Stimulated activated CD8-positive, alpha-beta memory T cell treated with anti-CD3 and anti-CD28 coated beads, Interleukin-2, amount 100 ng/mL, for 1 hour (primary cell): ENCODE measurements around the gene SLC38A6.
"Not testable (repeated sequence)": the region's sequence is repeated elsewhere in the genome, so short reads cannot be mapped to it uniquely, and the experiment has no call there.

Source experiments
- DNase-seq, 2 donors: peaks; one replicate each; pipeline ENCODE4 v3.0.0-alpha.2; 2020; ENCODE audit warnings: low read depth in 2 of 2

The SLC38A6 gene

GRCh38 chr14:61051051-61051450 is 70.0 kb downstream of the SLC38A6 start:
- no peak for DNase-seq

- no peak for DNase-seq
Measured at GRCh38 chr14:61051621-61052020, 70.6 kb downstream of the SLC38A6 start.

- DNase-seq: no peak
Measured at GRCh38 chr14:61063461-61063860, 82.4 kb downstream of the SLC38A6 start.

- no peak for DNase-seq
Measured at GRCh38 chr14:61064210-61064609, 83.2 kb downstream of the SLC38A6 start.

- no peak for DNase-seq
Measured at GRCh38 chr14:61064856-61065255, 83.8 kb downstream of the SLC38A6 start.

GRCh38 chr14:61065656-61066055 is 84.6 kb downstream of the SLC38A6 start:
- no peak for DNase-seq

GRCh38 chr14:61072442-61072841 is 91.4 kb downstream of the SLC38A6 start:
- DNase-seq: not testable (repeated sequence)

GRCh38 chr14:61074852-61075251 is 93.8 kb downstream of the SLC38A6 start:
- DNase-seq: no peak

- DNase-seq: no peak
Measured at GRCh38 chr14:61076556-61076955, 95.5 kb downstream of the SLC38A6 start.

- no peak for DNase-seq
Measured at GRCh38 chr14:61077437-61077836, 96.4 kb downstream of the SLC38A6 start.

GRCh38 chr14:61077951-61078720 is 97.1 kb downstream of the SLC38A6 start:
- DNase-seq: no peak

GRCh38 chr14:61080591-61081010 is 99.6 kb downstream of the SLC38A6 start:
- DNase-seq: no peak

- DNase-seq: no peak
Measured at GRCh38 chr14:61088081-61088480, 107.0 kb downstream of the SLC38A6 start.

GRCh38 chr14:61089126-61089750 is 108.2 kb downstream of the SLC38A6 start:
- no peak for DNase-seq

- no peak for DNase-seq
Measured at GRCh38 chr14:61090432-61091216, 109.6 kb downstream of the SLC38A6 start.

- no peak for DNase-seq
Measured at GRCh38 chr14:61091657-61092273, 110.7 kb downstream of the SLC38A6 start.

- DNase-seq: not testable (repeated sequence)
Measured at GRCh38 chr14:61098096-61098495, 117.1 kb downstream of the SLC38A6 start.

- DNase-seq: no peak
Measured at GRCh38 chr14:61098721-61099120, 117.7 kb downstream of the SLC38A6 start.

GRCh38 chr14:61099216-61099835 is 118.3 kb downstream of the SLC38A6 start:
- no peak for DNase-seq

GRCh38 chr14:61101803-61102548 is 120.9 kb downstream of the SLC38A6 start:
- DNase-seq: no peak
